Hepatocyte (in vitro differentiated cells): ENCODE results near the gene ANKRD11.

ENCODE experiments used
- CTCF ChIP-seq: fragments of 200-600 bp; sonication (generic); IDR thresholded peaks from 2 replicates; pipeline ENCODE4 v1.5.1; 2016; ENCODE audit warnings: antibody characterized with exemption, mild to moderate bottlenecking; ENCODE audit not compliant: poor library complexity
- EZH2 ChIP-seq: fragments of 200-600 bp; sonication (generic); IDR thresholded peaks from 2 replicates; pipeline ENCODE4 v1.6.1; 2016; ENCODE audit warnings: antibody characterized with exemption, mild to moderate bottlenecking, borderline replicate concordance
- EZH2phosphoT487 ChIP-seq: fragments of 200-600 bp; sonication (generic); IDR thresholded peaks from one replicate; pipeline ENCODE4 v1.6.1; 2018; ENCODE audit warnings: antibody characterized with exemption, mild to moderate bottlenecking, low read depth, moderate library complexity; ENCODE audit not compliant: unreplicated experiment, severe bottlenecking

DNA sequence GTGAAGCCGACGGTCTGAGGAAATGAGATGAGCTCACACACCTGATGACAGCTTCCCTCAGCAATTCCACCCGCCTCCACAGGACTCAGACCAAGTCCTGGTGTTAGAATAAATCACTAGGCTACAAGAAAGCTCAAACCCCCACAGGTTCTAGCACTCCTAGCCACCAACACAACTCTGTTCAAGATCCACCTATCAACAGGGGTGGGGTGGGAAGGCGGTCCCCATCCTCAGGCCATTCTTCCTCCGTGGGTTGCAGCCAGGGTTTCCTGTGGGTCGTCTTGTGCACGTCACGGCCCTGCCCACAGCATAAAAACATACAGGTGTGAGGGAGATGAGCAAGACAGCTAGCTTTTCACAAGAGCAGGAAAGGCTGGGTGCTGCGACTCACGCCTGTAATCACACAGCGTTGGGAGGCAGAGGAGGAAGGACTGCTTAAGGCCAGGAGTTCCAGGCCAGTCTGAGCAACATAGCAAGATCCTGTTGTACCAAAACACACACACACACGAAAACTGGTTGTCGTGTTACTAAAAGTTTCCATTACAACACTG, 81.1 kb downstream of the ANKRD11 start:
- TF ChIP-seq CTCF: no peak
- no peak for TF ChIP-seq EZH2
- no peak for TF ChIP-seq EZH2phosphoT487
